Endothelial cell of umbilical vein (primary cell): ENCODE results near the gene CD247.

Source experiments
- CTCF ChIP-seq, 2 donors: IDR thresholded peaks; 1 replicate in 1 of 2; 2 replicates in 1 of 2; pipeline ENCODE4 v1.5.1; 2011; ENCODE audit warnings: low read length in 2 of 2, mild to moderate bottlenecking in 2 of 2, moderate library complexity in 2 of 2, control low read depth in 1 of 2, inconsistent platforms in 1 of 2, low read depth in 1 of 2; ENCODE audit not compliant: insufficient read depth in 1 of 2; ENCODE audit errors: extremely low read depth in 1 of 2
- JUN ChIP-seq: IDR thresholded peaks from 2 replicates; pipeline ENCODE4 v1.6.1; 2011; ENCODE audit warnings: borderline replicate concordance, low read depth; ENCODE audit not compliant: insufficient read length, insufficient read depth
- POLR2A ChIP-seq: IDR thresholded peaks from 2 replicates; pipeline ENCODE4 v1.6.1; 2012; ENCODE audit warnings: low read depth, mild to moderate bottlenecking, control low read depth, low read length
- POLR2AphosphoS5 ChIP-seq: IDR thresholded peaks from 2 replicates; pipeline ENCODE4 v1.6.1; 2012; ENCODE audit warnings: low read depth, mild to moderate bottlenecking, control low read depth, low read length, moderate library complexity; ENCODE audit not compliant: insufficient read depth

GRCh38 chr1:167510881-167511280 lies 7.4 kb downstream of the CD247 start:
- no peak for TF ChIP-seq POLR2A
- no peak for TF ChIP-seq CTCF (IDR thresholded peaks at IDR 0.05; ENCODE audit: extremely low read depth in 1 of 2, insufficient read depth in 1 of 2, low read depth in 1 of 2, low read length in 2 of 2)
- no peak for TF ChIP-seq POLR2AphosphoS5
- no peak for TF ChIP-seq JUN
